Limb (tissue), 2 donors: ENCODE results near the gene RASGRP1.

Experiments
- DNase-seq, 2 donors: peaks; one replicate each; pipeline ENCODE4 v3.0.0-alpha.2; 2016; ENCODE audit errors: extremely low spot score in 2 of 2

RASGRP1 gene

GRCh38 chr15:38538328-38539007 lies 26.1 kb downstream of the RASGRP1 start:
- DNase-seq, result no peak

DNA sequence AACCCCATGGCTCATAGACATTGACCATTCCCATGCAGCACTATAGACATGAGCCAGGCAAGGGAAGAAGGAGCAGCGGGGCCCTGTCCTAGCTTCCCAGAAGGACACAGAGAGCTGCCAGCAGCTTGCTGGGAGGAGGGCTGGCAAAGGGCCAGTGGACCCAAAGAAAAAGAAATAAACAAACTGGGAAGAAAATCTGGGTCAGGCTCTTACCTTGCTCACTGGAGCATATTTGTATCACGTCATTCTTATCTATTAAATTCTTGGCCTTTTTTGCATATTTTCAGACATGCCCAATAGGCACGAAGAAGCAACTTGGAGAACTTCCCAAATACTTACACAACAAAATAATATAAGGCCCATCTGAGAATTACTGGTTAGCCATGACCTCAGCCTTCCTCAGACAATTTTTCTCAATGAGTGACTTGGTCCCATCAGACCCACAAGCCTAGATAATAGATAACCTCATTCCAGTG lies 28.4 kb downstream of the RASGRP1 start:
- DNase-seq, result no peak

- DNase-seq, result no peak
Measured at GRCh38 chr15:38535491-38536200, 29.0 kb downstream of the RASGRP1 start.

- DNase-seq, result no peak
Measured at GRCh38 chr15:38534691-38535090, 29.9 kb downstream of the RASGRP1 start.

- DNase-seq, result no peak
Measured at GRCh38 chr15:38533926-38534325, 30.7 kb downstream of the RASGRP1 start.

GRCh38 chr15:38533416-38533915 lies 31.1 kb downstream of the RASGRP1 start:
- DNase-seq, result no peak

DNA sequence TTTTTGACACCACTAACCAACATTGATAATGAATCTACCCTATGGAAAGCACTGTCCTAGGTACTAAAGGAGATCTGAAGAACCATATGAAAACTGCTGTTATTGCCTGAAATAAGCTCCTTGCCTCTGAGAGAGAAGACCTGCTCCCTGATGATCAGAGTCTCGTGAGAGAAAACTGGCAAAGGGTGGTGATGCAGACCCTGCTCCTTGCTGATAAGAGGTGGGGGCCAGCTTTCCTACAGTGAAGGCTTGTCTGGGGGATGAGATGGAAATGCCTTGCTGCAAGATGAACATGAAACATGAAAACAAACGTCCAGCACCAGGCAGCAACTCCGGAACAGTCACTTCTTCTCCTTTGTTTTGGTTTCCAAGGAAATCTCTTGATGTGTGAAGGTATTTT lies 31.9 kb downstream of the RASGRP1 start:
- DNase-seq, result no peak

DNA sequence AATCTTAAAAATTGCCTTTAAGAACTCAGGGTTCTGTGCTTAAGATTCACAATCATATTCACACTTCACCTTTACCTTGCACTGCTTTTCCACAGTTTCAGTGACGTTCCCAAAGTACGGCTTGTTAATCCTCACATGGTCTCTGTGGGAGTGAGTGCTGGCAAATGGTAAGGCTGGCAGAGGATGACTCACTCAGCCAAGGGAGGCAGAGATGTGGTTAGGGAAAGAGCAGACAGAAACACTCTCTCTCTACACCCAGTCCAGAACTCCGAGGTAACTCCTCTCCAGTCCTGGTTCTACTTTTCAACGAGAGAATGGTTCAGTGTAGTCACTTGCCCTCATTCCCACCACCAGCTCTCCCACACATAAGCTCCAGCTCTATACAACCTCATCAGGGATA lies 33.1 kb downstream of the RASGRP1 start:
- DNase-seq, result no peak

- DNase-seq, result no peak
Measured at GRCh38 chr15:38530113-38530512, 34.5 kb downstream of the RASGRP1 start.

DNA sequence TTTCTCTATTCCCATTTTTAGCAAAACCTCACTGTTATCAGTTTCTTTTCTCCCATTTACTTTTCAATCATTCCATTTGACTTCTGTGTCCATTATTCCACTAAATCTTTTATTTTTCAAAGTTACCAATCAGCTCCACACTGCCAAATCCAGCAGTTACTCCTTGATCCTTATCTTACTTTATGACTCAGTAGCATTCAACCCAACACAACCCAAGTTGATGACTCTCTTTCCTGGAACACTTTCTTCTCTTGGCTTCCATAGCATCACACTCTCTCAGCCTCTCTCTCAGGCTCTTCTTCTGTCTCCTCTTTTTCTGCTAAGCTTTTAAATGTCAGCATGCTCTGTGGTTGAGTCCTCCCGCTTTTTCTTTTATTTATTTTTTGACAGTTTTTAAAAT lies 36.3 kb downstream of the RASGRP1 start:
- DNase-seq, result no peak

DNA sequence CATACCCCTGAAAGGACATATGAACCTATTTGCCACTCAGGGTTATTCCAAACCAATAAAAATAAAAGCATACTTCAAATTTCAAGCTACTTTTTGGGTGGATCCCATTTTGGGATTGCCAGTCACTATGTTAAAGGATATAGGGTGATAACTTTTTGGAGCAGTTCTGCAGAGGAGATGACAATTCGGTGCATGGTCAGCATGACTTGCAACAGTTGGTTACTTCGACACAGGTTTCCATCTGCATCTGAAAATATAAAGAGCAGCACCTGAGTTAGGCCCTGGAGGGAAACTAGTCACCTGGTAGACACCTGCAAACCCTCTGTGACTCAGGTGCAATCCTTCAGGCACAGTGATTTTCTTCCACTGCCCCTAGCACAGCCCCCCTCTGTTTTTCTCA lies 38.5 kb downstream of the RASGRP1 start:
- no peak for DNase-seq

GRCh38 chr15:38525489-38525888 lies 39.1 kb downstream of the RASGRP1 start:
- DNase-seq, result no peak

GRCh38 chr15:38524156-38524555 lies 40.5 kb downstream of the RASGRP1 start:
- DNase-seq, result no peak

GRCh38 chr15:38522922-38523321 lies 41.7 kb downstream of the RASGRP1 start:
- DNase-seq, result no peak

DNA sequence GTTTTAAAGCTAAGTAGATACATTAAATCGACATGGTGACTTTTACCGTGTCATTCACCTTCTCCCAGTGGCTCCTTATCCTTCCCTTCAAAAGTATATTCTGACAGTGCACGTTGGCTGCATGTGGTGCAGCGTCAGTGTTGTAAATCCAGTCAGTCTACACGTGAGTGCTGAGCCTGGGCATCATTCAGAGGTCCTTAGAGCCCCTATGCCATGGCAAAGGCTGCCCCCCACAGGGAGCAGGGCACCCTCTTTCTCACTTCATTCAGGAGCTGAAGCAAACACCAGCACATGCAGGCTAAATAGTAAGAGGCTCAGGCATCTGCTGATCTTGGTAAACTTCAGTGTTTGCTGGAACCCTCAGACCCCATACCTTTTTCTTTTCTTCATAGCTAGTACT lies 43.3 kb downstream of the RASGRP1 start:
- DNase-seq, result no peak

- DNase-seq, result no peak
Measured at GRCh38 chr15:38520035-38520434, 44.6 kb downstream of the RASGRP1 start.

GRCh38 chr15:38518084-38518483 lies 46.5 kb downstream of the RASGRP1 start:
- no peak for DNase-seq

- DNase-seq, result no peak
Measured at GRCh38 chr15:38517312-38517975, 47.2 kb downstream of the RASGRP1 start.

DNA sequence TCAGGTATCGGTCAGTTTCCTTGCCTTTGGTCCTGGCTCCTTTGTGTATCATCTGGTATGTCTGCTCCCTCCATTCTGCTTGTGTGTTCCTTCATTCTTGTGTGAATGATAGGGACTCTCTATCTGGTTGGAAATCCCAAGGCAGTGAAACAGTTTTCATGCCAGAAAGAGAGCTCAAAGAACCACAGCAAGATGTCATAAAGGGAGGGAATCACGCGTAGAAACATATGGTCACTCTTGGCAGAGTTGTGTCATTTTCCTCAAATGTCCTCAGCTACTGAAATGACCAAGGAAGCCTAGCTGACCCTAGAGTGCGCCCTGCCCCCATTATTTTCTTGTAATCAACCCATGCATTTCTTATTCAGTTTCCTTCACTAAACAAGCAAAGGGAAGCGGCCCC lies 48.0 kb downstream of the RASGRP1 start:
- no peak for DNase-seq

DNA sequence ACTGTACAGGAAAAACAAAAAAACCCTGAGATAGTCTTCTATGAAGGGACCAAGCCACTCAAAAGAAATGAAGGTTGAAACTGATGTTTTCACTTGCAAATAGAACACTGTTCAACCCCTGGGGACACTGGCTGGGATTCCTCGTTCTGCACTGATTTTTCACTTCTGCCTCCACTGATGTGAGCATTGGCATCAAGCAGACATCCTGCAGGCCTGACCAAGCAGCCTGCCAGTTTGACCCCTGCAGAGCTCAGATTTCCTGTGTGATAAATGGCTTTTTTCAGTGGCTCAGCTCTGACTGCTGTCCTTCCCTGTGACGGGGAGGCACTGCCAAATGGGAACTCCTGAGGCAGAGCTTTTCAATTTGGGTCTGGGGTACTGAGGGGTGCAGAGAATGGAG lies 50.0 kb downstream of the RASGRP1 start:
- DNase-seq, result no peak

DNA sequence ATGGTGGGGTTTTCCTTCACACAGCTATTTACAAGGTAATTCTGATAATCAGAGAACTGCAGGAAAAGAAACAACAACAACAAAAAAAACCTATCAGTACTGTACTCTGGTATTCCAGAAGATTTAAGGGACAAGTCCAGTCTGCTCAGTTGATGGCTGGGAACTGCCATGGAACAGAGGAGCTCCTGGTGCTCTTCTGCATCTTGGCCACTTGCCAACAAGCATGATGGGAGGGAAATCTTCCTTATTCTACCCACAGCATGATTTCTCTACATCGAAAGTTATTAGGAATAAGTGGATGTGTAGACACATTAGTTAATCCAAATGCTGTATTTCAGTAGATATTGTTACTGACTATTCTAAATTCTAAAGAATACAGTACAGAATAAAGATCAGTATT lies 51.7 kb downstream of the RASGRP1 start:
- no peak for DNase-seq

DNA sequence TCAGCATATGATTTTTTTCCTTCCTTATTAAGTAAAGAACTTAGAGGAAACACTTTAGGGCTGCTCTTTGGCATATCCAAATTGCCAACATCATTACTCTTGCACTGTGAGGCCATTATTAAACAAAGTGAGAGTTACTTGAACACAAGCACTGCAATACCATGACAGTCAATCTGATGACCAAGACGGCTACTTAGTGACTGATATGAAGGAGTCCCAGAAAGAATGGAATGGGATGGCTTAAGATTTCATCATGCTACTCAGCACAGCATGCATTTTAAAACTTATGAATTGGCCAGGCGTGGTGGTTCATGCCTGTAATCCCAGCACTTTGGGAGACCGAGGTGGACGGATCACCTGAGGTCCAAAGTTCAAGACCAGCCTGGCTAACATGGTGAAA lies 55.5 kb downstream of the RASGRP1 start:
- DNase-seq, result no peak
